DOHH2 (cell line): ENCODE results near the gene KMT2B.

Source experiments
- EZH2phosphoT487 ChIP-seq: fragments of 200-600 bp; sonication (generic); IDR thresholded peaks from 2 replicates; pipeline ENCODE4 v1.6.1; 2017; ENCODE audit warnings: borderline replicate concordance, mild to moderate bottlenecking, antibody characterized with exemption, low read length, moderate library complexity, mixed read lengths
- TF ChIP-seq, protein P1 (sequence below): fragments of 200-600 bp; sonication (generic); IDR thresholded peaks from one replicate; pipeline ENCODE4 v1.5.1; 2014; ENCODE audit warnings: antibody characterized with exemption, mild to moderate bottlenecking, low read depth, low read length; ENCODE audit not compliant: poor library complexity, severe bottlenecking

GRCh38 chr19:35751839-35752745 is 34.3 kb downstream of the KMT2B start:
- TF ChIP-seq, protein P1, sequence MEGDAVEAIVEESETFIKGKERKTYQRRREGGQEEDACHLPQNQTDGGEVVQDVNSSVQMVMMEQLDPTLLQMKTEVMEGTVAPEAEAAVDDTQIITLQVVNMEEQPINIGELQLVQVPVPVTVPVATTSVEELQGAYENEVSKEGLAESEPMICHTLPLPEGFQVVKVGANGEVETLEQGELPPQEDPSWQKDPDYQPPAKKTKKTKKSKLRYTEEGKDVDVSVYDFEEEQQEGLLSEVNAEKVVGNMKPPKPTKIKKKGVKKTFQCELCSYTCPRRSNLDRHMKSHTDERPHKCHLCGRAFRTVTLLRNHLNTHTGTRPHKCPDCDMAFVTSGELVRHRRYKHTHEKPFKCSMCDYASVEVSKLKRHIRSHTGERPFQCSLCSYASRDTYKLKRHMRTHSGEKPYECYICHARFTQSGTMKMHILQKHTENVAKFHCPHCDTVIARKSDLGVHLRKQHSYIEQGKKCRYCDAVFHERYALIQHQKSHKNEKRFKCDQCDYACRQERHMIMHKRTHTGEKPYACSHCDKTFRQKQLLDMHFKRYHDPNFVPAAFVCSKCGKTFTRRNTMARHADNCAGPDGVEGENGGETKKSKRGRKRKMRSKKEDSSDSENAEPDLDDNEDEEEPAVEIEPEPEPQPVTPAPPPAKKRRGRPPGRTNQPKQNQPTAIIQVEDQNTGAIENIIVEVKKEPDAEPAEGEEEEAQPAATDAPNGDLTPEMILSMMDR: no peak
- no peak for TF ChIP-seq EZH2phosphoT487
